Measurements from ENCODE around the gene KIAA1671. TPM values are rescaled to one million over a fixed set of nuclear protein-coding genes. Genes with fewer than 3 reads are reported as not detected.

The KIAA1671 gene
- total and polyA plus RNA-seq, 2 donors (not counting 1 experiment from before 2014, with no cell fraction given), result 0.01 to 0.02 TPM

DNA sequence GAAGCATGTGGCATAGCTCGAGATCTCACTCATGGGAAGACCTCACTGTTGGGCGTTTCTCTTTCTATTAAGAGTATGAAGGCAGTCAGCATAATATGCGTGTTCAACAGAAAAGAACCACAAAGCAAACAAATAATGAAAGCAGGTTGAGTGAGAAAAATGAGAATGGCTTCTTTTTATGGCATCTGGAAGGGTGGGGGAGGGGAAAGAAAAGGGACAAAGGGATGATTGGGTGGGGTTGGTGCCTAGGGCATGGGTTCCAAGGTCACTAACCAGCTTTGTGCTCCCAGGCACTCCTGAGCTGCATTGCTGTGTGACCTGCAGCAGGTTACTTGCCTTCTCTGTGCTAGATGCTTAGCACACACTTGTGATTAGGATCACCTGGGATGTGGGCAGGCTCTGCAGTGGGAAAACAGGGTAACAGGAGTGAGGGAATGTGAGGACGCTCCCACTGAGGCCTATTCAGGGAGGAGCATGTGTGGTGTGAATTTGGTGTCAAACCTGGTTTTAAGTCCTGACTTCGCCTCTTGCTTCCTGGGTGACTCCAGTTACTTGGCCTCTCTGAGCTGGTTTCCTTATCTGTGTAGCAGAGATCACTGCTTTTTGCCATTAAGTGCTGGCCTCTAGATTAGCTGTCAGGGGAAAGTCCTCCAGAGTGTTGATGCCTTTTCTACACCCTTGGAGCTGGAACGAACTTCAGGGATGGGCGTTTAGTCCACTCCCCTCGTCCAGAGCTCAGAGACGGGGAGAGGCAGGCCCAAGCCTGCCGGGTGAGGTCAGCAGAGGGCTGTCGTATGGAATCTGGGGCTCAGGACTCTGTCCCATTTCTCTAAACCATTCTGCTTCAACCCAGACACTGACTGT is 74.8 kb downstream of the KIAA1671 start:
- POLR2A ChIA-PET, result interaction anchor here (0.6 kb wide), 1 partner anchor 8 kb away, joined by 4 read pairs; no protein-coding TSS in a partner anchor

More for the DNA sequence above, 74.8 kb downstream of the KIAA1671 start:
- 89% methylated on average over 6 of the region's 11 CpGs for WGBS (ENCODE audit: insufficient coverage)
- H3K36me3 ChIP-seq (replicated peaks in 1 of 2; ENCODE audit: control extremely low read depth in 1 of 2, control insufficient read depth in 1 of 2, extremely low read depth in 1 of 2, insufficient read depth in 2 of 2, low read length in 1 of 2), result no peaks in the 10 kb centered on the region
- H3K4me1 Mint-ChIP-seq, result no peaks in the 10 kb centered on the region
- H3K4me1 ChIP-seq (ENCODE audit: control insufficient read depth in 2 of 2, insufficient read depth in 2 of 2, low read length in 2 of 2), result no peaks in the 10 kb centered on the region
- H3K4me3 Mint-ChIP-seq, result no peak overlapping the region
- TF ChIP-seq, protein P1, sequence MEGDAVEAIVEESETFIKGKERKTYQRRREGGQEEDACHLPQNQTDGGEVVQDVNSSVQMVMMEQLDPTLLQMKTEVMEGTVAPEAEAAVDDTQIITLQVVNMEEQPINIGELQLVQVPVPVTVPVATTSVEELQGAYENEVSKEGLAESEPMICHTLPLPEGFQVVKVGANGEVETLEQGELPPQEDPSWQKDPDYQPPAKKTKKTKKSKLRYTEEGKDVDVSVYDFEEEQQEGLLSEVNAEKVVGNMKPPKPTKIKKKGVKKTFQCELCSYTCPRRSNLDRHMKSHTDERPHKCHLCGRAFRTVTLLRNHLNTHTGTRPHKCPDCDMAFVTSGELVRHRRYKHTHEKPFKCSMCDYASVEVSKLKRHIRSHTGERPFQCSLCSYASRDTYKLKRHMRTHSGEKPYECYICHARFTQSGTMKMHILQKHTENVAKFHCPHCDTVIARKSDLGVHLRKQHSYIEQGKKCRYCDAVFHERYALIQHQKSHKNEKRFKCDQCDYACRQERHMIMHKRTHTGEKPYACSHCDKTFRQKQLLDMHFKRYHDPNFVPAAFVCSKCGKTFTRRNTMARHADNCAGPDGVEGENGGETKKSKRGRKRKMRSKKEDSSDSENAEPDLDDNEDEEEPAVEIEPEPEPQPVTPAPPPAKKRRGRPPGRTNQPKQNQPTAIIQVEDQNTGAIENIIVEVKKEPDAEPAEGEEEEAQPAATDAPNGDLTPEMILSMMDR (IDR thresholded peaks at IDR 0.05), result no peak
- TF ChIP-seq EZH2 (IDR thresholded peaks at IDR 0.05; ENCODE audit: borderline replicate concordance, insufficient read depth, low read depth, low read length, poor library complexity, severe bottlenecking), result no peak
- H3K4me3 ChIP-seq (ENCODE audit: control extremely low read depth in 1 of 5, extremely low read depth in 1 of 5, insufficient read depth in 1 of 5, low read depth in 2 of 5, low read length in 4 of 5), result no peak overlapping the region
- CTCF ChIA-PET, result no interaction called here
- no peak overlapping the region for H3K9ac ChIP-seq (ENCODE audit: low read length)
- H3K27me3 Mint-ChIP-seq, result peaks cover 5% of the 10 kb centered on the region
- DNase-seq (no peak), ATAC-seq (ENCODE audit: low read depth) (no peak)
- no peaks in the 10 kb centered on the region for H3K9me3 Mint-ChIP-seq (ENCODE audit: insufficient read depth)
- no peaks in the 10 kb centered on the region for H4K20me1 ChIP-seq (ENCODE audit: control insufficient read depth, insufficient read depth, low read length, poor library complexity, severe bottlenecking)
- intact Hi-C loops (cut with micrococcal nuclease), result no loop called here
- H3K79me2 ChIP-seq (ENCODE audit: control insufficient read depth, insufficient read depth, low read length), result no peaks in the 10 kb centered on the region
- no peaks in the 10 kb centered on the region for H3K9me3 ChIP-seq (ENCODE audit: control extremely low read depth in 1 of 3, control insufficient read depth in 2 of 3, insufficient read depth in 1 of 3, low read length in 2 of 3)
- no peak overlapping the region for H3K27ac ChIP-seq (ENCODE audit: low read length in 2 of 2)
- no peak overlapping the region for H3K27ac Mint-ChIP-seq
- H3K27me3 ChIP-seq (replicated peaks in 1 of 4; ENCODE audit: control extremely low read depth in 1 of 4, control insufficient read depth in 3 of 4, insufficient read depth in 4 of 4, low read length in 3 of 4), result no peaks in the 10 kb centered on the region
- H3K4me2 ChIP-seq (replicated peaks; ENCODE audit: low read depth, low read length, poor library complexity, severe bottlenecking), result no peak overlapping the region
- no peak overlapping the region for H2AFZ ChIP-seq (ENCODE audit: insufficient read depth, low read depth, low read length, poor library complexity, severe bottlenecking)
